Measurements from ENCODE around the gene TXNIP. TPM values are rescaled to one million over a fixed set of nuclear protein-coding genes. Genes with fewer than 3 reads are reported as not detected.

Gene TXNIP
- total and polyA plus RNA-seq, 3 donors from 2014 or later = 268 to 328 (median 274) TPM

DNA sequence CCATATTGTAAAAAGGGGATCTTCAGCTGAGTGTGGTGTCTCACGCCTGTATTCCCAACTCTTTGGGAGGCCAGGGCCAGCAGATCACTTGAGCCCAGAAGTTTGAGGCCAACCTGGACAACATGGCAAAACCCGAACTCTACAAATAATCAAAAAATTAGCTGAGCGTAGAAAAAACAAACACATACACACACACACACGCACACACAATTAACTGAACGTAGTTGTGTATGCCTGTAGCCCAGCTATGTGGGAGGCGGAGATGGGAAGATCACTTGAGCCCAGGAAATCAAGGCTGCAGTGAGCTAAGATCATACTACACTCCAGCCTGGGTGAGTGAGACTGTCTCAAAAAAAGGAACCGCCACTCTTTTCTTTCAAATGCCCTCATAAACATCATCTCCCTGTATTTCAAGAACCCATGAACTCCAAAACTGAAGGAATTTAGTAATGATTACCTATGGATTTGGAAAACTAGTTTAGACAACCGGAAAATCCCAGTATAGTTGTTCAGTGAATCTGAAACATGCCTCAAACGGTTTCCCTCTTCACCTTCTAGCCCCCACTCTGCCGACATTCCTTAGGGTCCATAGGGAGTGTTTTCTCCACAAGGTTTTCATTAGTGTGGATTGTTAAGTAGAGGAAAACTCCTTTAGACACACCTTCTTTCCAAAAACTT lies 4.5 kb downstream of the TXNIP start:
- no peaks in the 10 kb centered on the region for H3K9me3 ChIP-seq
- H3K36me3 ChIP-seq (ENCODE audit: low read depth, missing control alignments) = no peaks in the 10 kb centered on the region
- TF ChIP-seq, protein P1, sequence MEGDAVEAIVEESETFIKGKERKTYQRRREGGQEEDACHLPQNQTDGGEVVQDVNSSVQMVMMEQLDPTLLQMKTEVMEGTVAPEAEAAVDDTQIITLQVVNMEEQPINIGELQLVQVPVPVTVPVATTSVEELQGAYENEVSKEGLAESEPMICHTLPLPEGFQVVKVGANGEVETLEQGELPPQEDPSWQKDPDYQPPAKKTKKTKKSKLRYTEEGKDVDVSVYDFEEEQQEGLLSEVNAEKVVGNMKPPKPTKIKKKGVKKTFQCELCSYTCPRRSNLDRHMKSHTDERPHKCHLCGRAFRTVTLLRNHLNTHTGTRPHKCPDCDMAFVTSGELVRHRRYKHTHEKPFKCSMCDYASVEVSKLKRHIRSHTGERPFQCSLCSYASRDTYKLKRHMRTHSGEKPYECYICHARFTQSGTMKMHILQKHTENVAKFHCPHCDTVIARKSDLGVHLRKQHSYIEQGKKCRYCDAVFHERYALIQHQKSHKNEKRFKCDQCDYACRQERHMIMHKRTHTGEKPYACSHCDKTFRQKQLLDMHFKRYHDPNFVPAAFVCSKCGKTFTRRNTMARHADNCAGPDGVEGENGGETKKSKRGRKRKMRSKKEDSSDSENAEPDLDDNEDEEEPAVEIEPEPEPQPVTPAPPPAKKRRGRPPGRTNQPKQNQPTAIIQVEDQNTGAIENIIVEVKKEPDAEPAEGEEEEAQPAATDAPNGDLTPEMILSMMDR (IDR thresholded peaks at IDR 0.05) = no peak
- TF ChIP-seq POLR2A (IDR thresholded peaks at IDR 0.05) = no peak
- peak overlapping the region in 1 of 2 donors; percentile 91 for H3K4me3 ChIP-seq
- intact Hi-C loops (cut with DNase I; ENCODE audit: low total_unique reads) = no loop called here
- H3K27ac ChIP-seq = peak overlapping the region; percentile 95 to 98
- no peaks in the 10 kb centered on the region for H3K27me3 ChIP-seq
- no peaks in the 10 kb centered on the region for H3K4me1 ChIP-seq
- WGBS, 2 donors = 70 to 73% methylated on average over 10 of the region's 10 CpGs
- no peak for DNase-seq

DNA sequence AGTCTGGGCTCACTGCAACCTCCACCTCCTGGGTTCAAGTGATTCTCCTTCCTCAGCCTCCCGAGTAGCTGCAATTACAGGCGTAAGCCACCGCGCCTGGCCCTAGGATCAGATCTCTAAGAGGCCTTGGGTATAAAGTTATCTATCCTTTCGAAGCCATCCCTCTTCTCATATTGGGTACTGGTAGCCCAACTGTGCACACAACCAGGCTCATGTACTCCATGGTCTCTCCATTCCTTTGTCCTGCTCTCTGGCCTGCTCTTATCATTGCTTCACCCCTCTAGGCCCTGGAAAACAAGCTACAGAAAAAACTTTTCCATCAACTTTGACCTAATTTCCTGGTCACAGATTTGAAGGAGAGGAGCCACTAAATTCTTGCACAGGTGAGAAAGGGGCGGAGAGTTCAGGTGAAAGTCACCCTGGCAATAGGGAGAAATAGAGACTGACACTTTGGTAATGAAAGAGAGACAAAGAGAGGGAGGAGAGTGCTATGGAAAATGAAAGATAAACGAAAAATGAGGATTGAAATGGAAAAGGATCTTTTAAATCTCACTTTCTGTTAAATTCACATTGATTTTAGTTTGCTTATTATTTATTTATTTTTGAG lies 6.0 kb downstream of the TXNIP start:
- Histone ChIP-seq H3K4me1 (peaks cover under 1% of the 10 kb centered on the region), H3K27me3 (no peaks in the 10 kb centered on the region), H3K4me3 (no peak overlapping the region), H3K27ac (peak overlapping the region in 1 of 2 donors; percentile 98), H3K9me3 (no peaks in the 10 kb centered on the region), H3K36me3 (ENCODE audit: low read depth, missing control alignments) (no peaks in the 10 kb centered on the region)
- WGBS, 2 donors = 84 to 88% methylated on average over 7 of the region's 7 CpGs
- intact Hi-C loops (cut with DNase I; ENCODE audit: low total_unique reads) = no loop called here
- no peak for DNase-seq
- TF ChIP-seq POLR2A (IDR thresholded peaks at IDR 0.05) = no peak
- TF ChIP-seq, protein P1 (IDR thresholded peaks at IDR 0.05) = no peak

DNA sequence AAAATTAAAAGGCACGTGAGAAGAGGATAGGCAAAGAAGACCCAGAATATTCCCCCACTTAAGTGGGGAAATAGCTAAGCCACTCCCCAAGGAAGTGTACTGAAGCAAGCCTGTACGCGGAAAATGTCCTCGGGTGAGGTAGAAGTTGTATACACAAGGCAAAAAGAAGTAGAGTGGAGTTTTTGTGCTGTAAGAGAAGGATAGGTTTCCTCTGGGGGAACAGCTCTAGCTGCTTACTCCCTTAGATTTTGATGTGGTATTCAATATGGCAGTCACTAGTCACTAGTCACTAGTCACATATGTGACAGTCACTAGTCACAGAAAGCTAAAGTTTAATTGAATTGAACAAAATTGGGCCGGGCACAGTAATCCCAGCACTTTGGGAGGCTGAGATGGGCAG lies 7.6 kb downstream of the TXNIP start:
- Histone ChIP-seq H3K27ac (no peak overlapping the region), H3K9me3 (no peaks in the 10 kb centered on the region), H3K4me1 (peaks cover 5% of the 10 kb centered on the region), H3K36me3 (ENCODE audit: low read depth, missing control alignments) (no peaks in the 10 kb centered on the region), H3K27me3 (no peaks in the 10 kb centered on the region), H3K4me3 (no peak overlapping the region)
- no peak for DNase-seq
- WGBS, 2 donors = 82 to 86% methylated on average over 5 of the region's 5 CpGs
- TF ChIP-seq, protein P1 (IDR thresholded peaks at IDR 0.05) = no peak
- TF ChIP-seq POLR2A (IDR thresholded peaks at IDR 0.05) = no peak
- intact Hi-C loops (cut with DNase I; ENCODE audit: low total_unique reads) = no loop called here

DNA sequence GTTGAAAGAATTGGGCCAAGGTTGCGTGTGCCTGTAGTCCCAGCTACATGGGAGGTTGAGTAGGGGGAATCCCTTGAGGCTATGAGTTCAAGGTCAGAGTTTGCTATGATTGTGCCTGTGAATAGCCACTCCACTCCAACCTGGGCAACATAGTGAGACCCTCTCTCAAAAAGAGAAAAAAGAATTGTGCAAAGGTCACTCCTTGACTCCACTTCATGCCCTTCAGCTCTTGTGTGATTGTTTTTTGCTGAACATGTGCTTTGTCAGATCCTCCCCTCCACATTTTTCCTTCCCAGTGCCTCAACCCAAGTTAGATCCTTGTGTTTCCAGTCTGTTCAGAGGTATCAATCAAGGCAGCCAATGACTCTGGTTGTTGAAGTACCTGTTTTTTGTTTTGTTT lies 8.5 kb downstream of the TXNIP start:
- peaks cover 5% of the 10 kb centered on the region for H3K4me1 ChIP-seq
- TF ChIP-seq POLR2A (IDR thresholded peaks at IDR 0.05) = no peak
- TF ChIP-seq, protein P1 (IDR thresholded peaks at IDR 0.05) = no peak
- H3K9me3 ChIP-seq = no peaks in the 10 kb centered on the region
- no peak for DNase-seq
- no peaks in the 10 kb centered on the region for H3K36me3 ChIP-seq (ENCODE audit: low read depth, missing control alignments)
- H3K27ac ChIP-seq = no peak overlapping the region
- WGBS, 2 donors = 95 to 100% methylated on average over 1 of the region's 1 CpG
- no peak overlapping the region for H3K4me3 ChIP-seq
- H3K27me3 ChIP-seq = no peaks in the 10 kb centered on the region
- intact Hi-C loops (cut with DNase I; ENCODE audit: low total_unique reads) = no loop called here
